Retinal pigment epithelial cell (primary cell): ENCODE results near the gene KRT84.
"Not testable (repeated sequence)": the region's sequence is repeated elsewhere in the genome, so short reads cannot be mapped to it uniquely, and the experiment has no call there.

Source experiments
- DNase-seq: peaks from one replicate; pipeline ENCODE4 v3.0.0-alpha.2; 2010; ENCODE audit warnings: low read depth
- H3K4me3 ChIP-seq: 2 replicates; pipeline ENCODE4 v1.5.1; 2011; ENCODE audit warnings: mild to moderate bottlenecking, low read length, control low read depth, moderate library complexity
- TF ChIP-seq, protein P1 (sequence below): conservative IDR thresholded peaks from 2 replicates; pipeline ENCODE4 v1.5.1; 2011; ENCODE audit warnings: low read depth, low read length, control low read depth, inconsistent platforms

The KRT84 gene

DNA sequence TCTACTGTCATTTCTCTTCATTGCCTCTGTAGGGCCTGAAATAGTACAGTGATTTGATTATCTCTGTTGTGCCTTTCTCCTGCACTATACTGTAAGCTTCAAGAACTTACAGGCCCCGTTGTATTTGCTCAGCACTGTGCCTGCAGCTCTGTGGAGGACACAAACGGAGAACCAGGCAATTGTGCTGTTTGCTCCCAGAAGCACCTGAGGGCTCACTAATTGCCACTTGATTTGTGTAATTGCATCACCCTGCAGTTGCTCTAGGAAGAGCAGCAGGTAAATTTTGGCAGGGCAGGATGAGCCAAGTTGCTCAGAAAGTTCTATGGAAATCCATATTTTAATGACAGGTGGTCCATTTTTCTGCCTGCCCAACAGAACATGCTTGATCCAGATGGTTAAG, 32.3 kb upstream of the KRT84 start:
- no peak for DNase-seq
- H3K4me3 ChIP-seq, result no peak overlapping the region
- TF ChIP-seq, protein P1, sequence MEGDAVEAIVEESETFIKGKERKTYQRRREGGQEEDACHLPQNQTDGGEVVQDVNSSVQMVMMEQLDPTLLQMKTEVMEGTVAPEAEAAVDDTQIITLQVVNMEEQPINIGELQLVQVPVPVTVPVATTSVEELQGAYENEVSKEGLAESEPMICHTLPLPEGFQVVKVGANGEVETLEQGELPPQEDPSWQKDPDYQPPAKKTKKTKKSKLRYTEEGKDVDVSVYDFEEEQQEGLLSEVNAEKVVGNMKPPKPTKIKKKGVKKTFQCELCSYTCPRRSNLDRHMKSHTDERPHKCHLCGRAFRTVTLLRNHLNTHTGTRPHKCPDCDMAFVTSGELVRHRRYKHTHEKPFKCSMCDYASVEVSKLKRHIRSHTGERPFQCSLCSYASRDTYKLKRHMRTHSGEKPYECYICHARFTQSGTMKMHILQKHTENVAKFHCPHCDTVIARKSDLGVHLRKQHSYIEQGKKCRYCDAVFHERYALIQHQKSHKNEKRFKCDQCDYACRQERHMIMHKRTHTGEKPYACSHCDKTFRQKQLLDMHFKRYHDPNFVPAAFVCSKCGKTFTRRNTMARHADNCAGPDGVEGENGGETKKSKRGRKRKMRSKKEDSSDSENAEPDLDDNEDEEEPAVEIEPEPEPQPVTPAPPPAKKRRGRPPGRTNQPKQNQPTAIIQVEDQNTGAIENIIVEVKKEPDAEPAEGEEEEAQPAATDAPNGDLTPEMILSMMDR, result no peak

DNA sequence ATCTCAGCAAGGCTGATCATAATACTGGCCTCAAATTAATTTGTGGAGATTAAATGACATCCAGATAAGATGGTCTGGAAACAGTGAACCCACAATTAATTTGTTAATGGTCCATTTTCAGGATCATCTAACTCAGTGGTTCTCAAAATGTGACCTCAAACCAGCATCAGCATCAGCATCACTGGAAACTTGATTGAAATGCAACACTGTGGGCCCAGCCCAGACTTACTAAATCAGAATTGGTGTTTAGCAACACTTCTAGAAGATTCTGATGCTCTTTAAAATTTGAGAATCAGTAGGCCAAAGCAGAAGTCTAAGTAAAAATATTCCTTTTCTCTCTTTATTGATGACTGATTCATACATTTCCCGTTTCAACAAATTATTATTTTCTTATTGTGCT, 31.3 kb upstream of the KRT84 start:
- DNase-seq, result no peak
- TF ChIP-seq, protein P1, result no peak
- no peak overlapping the region for H3K4me3 ChIP-seq

DNA sequence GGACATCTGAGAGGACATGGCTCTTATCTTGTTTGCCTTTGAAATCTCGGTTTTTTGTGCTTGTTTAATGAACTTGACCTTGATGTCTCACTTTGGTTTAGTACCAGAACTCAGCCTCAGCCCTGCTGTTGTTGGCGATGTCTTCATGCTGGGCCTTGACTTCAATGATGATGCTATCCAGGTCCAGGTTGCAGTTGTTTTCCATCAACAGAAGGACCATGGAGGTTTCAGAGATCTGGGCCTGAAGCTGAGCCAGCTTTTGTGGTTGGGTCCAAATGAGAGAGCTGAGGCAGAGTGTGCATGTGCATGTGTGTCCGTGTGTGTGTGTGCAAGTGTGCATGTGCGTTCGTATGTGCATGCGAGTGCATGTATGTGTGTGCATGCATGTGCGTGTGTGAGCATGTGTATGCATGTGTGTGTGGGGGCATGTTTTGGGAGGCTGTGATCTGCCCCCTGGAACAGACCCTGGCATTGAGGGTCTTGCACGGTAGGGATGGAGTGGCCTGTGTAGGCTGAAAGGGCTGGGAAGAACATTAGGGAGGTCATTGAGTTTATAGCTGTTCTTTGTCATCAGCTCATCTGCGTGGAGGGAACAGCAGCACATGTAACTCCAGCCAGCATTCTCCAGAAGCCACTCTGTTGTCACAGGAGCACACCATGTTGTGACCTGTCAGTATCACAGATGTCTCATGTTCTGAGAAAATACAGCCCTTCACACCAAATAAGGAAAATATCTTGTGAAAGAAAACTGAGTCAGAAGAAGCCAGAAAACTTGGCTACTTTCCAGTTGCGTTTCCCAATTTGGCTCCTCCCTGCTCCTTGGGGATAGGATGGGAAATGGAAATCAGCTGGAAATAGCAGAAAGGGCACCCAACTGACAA, 30.7 kb upstream of the KRT84 start:
- peak; percentile 2 for DNase-seq
- H3K4me3 ChIP-seq, result no peak overlapping the region
- TF ChIP-seq, protein P1, result no peak

DNA sequence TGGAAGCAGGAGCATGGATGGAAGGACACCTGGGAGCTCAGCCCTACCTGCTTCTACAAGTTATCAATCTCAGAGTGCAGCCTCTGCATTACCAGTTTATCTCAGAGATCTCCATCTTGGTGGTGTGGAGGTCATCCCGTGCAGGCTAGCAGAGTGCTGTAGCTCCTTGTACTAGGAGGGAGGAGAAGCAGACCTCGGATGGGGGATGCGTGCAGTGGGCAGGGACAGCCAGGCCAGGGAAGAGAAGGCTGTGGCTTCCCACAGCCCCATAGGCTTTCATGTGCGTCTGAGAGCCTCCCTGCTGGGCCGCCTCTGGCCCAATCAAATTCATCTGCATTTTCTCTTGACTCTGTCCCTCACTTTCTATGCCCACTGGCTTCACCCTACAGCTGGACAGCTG, 29.5 kb upstream of the KRT84 start:
- no peak overlapping the region for H3K4me3 ChIP-seq
- TF ChIP-seq, protein P1, result no peak
- no peak for DNase-seq

DNA sequence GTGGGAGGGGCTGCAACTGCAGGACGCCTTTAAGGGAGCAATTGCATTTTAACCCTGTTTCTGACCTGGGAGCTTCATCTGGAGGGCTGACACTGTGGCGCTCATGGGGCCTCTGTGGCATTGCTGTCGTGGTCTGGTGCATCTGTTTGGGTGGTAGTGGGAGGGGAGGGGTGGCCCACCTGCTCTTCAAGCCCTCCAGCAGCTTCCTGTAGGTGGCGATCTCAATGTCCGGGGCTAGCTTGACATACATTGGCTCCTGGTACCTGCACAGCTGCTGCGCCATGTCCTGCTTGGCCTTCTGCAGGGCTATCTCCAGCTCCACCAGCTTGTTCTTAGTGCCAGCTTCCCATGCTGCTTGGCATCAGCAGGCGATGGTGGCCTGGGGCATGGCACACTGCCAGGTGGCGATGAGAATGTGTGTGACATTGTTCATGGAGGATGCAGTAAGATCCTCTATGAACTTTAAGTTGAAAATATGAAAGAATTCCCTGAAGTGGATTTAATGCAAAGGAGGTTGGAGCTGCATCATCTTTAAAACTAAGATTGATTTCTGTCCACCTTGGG, 28.4 kb upstream of the KRT84 start:
- no peak for DNase-seq
- TF ChIP-seq, protein P1, result no peak
- no peak overlapping the region for H3K4me3 ChIP-seq

DNA sequence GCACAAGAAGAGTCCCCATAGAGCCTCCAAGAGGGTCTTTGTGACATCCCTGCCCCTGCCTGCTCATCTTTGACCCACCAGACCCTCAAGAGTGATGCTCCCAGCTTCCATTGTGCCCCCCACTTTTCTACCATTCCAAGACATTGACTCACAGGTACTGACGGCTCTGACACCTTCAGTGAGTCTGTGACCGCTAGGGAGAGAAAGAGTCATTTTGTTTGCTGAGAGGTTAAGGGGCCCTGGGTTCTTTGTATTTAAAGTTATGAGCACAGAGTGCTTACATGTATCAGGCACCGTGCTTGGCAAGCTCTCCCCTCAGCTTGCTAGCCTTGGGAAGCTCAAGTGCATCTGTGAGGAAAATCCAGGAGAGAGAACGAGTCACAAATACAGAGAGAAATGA, 27.8 kb upstream of the KRT84 start:
- DNase-seq, result no peak
- TF ChIP-seq, protein P1, result no peak
- H3K4me3 ChIP-seq, result no peak overlapping the region

DNA sequence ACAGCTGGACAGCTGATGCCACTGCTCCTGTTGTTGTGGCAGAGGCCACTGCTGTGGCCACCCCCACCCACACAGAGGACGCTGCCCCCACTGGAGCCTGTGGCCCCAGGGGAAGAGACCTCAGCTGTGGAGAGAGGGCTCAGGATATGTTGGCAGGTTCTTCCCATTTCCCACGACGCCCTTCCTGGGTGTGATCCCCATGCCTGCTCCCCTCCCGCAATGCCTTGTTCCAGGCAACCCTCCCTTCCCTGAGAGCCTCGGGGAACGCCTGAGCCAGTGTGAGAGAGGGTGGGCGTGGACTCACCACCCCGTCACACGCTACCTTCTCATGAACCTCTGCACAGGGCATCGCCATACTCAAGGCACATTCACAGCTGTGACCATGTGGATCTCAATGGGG, 26.4 kb upstream of the KRT84 start:
- no peak overlapping the region for H3K4me3 ChIP-seq
- TF ChIP-seq, protein P1, result no peak
- no peak for DNase-seq

DNA sequence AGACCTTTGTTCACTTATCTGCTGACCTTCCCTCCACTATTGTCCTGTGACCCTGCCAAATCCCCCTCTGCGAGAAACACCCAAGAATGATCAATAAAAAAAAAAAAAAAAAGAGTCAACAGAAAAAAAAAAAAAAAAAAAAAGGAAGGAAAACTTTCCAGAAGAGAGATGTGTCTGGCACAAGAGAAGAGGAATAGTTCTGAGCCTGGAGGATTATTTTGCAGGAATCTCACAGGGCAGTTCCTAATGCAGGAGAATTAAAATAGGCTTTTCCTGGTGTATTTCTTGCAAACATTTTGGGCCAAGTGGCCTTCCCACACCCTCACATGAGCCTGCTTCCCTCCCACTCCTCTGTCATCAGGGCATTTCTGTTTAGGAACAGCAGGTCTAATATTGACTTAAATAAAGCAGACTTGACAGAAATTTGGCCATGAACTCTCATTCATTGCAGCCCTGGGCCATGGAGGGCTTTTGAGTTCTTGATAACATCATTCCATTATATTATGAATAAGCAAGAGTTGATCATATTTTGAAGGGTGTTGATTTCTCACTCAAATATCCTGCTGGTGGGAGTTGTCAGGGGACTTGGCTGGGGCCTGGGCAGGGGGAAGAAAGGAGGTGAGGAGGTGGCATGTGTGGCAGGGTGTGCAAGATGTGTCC, 25.3 kb upstream of the KRT84 start:
- not testable (repeated sequence) for DNase-seq, H3K4me3 ChIP-seq
